ENCODE data around the gene KMO.

KMO gene

DNA sequence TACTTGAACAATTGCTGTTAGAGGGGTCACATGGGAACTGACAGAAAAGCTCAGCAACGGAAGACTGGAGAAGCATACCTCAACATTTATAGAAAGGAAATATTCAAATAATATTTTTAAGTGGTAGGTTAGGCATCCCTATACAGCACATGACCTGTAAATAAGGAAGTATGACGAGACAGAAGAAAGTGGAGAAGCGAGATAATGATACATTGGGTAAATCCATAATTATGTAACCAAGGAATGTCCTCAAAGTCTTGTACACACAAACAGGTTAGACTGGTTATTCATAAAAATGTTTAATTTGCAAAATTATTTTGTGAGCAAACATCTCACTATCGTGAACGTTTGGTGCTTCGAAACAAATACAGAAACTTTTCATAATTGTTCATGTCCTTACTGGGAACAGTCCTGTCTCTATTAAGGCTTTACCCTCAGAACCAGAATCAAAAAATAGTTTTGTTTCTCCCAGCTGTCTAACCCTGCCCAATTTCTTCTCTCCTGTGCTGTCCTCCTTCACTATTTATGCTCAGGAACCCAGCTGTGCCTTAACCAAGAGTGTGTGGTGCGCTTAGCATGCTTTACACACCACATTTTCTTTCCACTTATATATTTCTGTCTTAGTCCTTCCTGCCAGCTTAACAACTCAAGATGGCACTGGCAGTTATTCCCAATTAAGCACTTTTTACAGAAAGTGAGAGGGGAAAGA, 10.2 kb downstream of the KMO start:
- no peak for DNase-seq

DNA sequence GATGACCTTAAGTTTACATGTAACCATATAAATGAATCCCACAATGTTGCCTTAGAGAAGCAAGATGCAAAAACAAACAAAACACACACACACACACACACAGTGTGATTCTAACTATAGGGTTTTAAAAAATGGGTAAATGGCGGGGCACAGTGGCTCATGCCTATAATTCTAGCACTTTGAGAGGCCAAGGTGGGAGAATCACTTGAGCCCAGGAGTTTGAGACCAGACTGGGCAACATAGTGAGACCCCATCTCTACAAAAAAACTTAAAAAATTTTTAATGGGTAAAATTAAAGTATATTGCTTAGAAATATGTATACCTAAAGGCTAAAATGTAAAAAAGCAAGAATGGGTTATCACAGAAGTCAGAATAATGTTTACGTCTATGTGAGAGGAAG, 15.8 kb downstream of the KMO start:
- no peak for DNase-seq

DNA sequence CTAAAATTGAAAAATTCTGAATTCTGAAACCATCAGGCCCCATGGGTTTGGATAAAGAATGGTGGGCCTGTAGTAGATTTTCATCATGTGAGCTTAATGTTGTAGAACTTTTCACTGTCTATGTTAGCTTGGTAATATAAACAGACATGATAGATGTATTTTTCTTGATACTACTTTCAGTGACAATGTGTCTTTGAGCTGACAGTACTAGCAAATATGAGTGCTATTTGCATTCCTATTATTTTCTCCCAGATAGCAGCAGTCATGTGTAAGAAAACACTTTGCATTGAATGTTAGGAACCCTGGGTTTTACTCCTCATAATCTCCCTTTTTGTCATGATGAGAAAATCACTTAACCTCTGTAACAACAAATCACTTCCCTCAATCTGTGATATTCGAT, 18.1 kb downstream of the KMO start:
- DNase-seq, result no peak

DNA sequence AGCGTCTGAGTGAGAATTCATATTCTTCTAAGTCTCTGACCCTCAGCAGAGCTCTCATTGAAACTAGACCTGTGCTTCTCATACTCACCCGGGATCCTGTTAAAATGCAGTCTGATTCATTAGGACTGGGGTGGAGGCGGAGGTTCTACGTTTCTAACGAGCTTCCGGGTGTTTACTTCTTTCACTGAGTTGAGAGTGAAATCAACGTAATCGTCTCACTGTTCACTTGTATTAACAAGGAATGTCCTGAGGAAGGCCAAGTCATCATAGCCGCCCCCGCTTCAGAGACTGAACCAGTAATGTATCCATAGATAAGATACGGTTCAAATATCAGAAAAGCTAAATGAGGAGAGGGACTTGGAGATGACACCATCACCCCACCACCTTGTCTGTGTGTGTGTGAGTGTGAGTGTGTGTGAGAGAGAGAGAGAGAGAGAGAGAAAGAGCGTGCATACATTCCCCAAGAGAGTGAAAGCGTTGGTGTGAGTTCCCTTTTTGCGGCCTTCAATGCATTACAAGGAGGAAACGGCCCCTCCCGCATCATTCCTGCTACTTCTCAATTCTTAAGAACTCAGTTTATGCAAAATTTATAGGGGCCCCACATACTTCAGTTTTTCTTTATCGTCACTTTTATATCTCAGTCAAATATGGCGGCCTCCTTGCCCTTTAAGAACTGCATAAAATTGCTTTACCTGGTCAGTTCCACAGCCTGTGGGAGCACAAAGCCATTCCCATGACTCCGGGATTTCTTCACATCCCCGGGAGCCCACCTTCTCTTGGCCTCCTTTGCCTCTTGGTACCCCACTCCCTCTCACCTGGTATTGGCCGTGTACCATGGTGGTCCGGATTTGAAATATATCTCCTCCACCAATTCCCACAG, 19.8 kb downstream of the KMO start:
- peak; percentile 52 to 65 for DNase-seq

DNA sequence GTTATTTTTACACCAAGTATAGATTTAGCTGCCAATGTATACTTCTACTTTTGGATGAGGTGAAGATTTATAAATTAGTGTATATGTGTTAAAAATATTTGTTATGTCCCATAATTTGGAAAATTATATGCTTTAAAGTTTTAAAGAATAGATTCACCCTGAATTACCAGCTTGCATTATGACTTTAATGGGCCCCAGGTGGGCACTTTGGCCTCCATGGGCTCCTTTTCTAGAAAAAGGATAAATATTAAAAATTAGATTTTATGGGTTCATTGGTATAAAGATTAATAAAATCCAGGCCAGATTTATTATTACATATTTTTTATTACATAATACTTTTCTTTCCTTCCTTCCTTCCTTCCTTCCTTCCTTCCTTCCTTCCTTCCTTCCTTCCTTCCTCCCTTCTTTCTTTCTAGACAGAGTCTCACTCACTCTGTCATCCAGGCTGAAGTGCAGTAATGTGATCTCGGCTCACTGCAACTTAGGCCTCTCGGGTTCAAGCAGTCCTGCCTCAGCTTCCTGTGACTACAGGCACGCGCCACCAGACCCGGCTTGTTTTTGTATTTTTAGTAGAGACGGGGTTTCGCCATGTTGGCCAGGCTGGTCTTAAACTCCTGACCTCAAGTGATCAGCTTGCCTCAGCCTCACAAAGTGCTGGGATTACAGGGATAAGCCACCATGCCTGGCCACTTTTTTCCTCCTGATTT, 21.9 kb downstream of the KMO start:
- no peak for DNase-seq

DNA sequence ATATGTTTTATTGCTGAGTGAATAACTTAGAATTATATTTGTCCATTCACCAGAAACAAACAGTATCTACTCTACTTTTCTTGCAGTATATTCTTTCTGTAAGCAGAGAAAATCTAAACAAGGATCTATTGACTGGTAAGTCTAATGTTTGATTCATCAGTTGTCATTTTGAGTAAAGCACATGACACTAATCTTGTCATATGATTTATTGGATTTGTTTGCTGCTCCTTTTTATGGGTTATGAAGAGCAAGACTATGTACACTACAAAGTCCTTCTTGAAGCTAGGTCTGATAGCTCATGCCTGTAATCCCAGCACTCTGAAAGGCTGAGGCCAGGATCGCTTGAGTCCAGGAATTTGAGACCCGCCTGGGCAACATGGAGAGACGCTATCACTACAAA, 23.3 kb downstream of the KMO start:
- DNase-seq, result no peak

DNA sequence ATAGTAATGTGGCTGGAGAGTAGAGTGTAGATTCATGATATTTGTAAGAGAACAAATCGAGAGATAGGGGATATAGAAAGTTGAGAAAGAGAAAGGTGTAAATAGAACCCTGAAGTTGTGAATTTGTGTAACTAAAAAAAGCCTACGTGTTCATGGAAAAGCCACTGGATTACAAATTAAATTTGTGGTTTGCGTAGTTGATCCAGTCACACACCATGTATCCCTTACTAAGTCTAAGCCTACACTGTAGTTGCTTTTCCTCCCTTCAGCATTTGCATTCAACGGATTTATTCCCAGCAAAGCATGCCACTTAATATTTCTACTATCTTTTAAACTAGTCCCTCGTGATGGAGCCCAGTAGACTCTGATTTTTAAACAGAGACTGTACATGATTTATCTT, 24.9 kb downstream of the KMO start:
- DNase-seq, result no peak

DNA sequence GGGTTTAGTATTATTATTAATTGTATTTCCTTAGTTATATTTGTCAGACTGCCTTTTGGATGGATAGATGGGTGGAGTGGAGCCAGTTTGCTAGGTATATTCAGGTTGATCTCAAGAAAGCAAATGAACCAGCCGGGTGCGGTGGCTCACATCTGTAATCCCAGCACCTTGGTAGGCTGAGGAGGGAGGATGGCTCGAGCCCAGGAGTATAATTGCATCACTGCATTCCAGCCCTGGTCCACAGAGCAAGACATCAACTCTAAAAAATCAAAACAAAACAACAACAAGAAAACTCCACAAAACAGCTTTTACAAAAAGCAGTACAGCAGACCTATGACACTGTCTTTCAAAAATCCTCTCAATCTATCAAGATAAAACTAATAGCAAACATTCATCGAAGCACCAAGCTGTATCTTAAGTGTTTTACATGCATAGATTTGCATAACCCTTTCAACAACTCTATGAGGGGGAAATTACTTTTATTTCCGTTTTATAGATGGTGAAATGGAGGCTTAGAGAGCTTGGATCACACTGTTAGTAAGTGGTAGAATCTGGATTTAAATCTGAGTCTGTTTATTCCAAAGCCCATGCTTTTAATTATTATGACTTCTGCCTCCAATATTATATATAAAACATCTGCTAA, 25.5 kb downstream of the KMO start:
- no peak for DNase-seq

DNA sequence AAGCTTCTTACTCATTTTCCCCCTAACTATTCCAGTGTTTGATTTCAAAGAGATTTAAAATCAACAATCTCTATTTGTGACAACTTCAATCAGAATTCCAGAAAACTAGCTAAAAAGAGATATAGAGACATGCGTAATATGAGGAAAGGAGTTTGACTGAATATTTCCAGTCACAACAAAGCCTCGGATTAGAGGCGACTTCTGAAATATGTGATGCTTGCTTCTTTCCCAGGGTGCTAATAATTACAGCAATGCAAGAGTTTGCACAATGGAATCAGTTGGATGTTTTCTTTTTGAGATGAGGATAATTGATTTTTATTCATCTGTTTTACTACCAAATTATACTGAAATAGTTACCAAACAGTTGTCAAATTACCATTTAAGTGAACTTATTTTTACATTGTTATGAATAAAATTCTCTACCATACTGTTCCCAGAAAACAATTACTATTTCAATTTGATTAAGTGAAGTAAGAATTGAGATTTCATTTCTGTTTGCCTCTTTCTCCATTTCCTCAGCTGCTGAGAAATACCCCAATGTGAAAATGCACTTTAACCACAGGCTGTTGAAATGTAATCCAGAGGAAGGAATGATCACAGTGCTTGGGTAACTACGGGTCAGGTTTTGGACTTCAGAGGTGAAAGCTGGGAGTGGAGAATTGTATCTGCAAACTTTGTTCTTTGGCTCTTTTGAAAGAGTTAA, 28.1 kb downstream of the KMO start:
- no peak for DNase-seq

DNA sequence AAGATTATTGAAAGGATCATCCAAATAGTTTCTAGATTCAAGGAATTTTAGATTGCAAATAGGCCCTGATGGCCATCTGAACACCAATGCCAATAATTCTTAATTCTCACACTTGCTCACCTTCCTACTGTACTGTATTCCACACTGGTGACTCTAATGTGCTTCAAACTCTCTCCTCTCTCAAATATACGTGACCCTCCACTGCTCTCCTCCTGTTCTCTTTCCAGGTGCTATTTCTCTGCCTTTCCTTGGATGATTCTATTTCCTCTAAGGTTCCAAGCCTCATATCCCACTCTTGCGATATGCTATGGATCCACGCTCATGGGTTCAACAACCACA, 28.6 kb downstream of the KMO start:
- DNase-seq, result no peak

DNA sequence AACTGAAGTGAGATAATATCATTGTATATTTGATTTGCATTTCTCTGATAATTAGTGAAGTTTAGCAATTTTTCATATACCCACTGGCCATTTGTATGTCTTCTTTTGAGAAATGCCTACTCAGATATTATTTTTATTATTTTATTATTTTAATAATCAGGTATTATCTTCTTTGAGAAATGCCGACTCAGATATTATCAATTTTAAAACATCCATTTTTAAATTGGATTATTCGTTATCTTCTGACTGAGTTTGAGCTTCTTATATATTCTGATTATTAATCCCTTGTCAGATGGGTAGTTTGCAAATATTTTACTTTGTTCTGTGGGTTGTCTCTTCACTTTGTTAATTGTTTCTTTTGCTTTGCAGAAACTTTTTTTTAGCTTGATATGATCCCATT, 37.7 kb downstream of the KMO start:
- no peak for DNase-seq

DNA sequence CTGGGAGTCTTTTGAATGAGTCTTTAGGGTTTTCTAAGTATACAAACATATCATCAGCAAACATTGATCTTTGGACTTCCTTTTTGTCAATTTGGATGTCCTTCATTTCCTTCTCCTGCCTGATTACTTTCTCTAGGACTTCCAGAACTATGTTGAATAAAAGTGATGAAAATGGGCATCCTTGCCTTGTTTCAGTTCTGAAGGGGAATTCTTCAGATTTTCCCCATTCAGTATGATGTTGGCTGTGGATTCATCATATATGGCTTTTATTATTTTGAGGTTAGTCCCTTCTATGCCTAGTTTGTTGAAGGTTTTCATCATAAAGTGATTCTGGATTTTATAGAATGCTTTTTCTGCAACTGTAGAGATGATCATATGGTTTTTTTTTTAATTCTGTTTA, 42.0 kb downstream of the KMO start:
- no peak for DNase-seq

DNA sequence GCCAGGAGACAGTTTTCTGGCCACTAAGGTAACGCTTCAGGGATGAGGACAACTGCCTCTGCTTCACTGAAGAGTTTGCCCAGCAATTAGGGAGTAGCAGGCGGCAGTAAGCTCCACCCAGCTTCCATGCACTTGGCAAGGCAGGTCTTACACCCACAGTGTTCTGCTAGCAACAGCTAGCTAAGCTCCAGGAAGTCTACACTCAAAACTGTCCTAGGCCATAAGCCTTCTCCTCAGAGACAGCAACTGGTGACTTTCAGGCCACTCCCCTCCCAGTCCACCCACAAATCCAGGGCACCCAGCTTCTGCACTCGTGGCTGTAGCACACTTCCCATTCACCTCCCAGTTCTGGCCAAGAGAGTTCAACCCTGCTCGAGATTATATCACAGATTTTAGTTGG, 47.3 kb downstream of the KMO start:
- no peak for DNase-seq

DNA sequence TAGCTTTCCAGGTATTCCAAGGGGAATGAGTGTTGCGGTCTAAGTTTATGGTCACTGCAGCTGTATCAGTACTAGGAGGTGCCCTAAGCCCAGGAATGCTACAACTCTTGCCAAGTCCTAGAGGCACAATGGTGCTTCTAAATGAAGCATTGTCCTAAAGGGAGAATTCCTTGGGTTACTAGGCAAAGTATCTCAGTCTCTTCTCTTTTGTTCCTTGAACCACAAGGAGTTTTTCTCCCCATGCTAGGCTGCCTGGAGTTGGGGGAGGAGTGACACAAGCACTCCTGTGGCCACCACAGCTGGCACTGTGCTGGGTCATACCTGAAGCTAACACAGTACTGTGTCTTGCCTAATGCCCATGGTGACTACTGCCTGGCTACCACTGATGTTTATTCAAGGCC, 50.7 kb downstream of the KMO start:
- DNase-seq, result no peak

DNA sequence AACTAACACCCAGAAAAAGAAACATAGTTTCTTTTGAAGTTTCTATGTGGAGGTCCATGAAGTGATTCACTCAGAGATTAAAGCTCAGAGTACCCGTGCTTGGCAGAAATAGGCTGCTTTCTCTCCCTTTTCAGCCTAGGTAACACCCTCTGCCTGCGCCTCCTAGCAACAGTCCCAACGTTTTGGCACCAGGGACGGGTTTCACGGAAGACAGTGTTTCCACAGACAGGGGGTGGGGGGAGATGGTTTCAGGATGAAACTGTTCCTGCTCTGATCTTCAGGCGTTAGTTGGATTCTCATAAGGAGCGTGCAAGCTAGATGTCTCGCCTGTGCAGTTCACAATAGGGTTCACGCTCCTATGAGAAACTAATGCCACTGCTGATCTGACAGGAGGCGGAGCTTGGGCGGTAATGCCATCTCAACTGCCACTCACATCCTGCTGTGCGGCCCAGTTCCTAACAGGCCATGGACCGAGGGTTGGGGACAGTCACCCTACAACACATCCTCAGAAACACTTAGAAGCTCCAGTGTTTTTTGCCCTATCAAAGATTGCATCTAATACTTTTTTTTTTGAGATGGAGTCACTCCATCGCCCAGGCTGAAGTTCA, 54.8 kb downstream of the KMO start:
- DNase-seq, result no peak

DNA sequence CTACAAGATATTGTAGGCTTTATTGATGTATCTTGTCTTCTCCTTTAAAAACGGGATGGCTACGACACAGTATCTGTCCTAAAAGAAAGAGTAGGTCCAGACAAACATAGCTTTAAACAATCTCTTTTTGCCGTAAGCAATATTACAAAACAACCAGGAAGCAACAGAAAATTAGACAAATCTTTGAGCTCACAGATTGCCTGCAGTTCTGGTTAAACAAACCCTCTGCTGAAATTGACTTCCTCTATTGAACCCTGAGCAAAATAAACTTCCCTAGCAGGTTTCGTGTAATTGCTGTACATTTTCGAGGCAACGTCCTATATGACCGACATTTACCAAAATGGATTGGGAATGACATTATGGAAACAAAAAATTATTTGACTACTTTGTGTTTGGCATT, 57.3 kb downstream of the KMO start:
- no peak for DNase-seq

DNA sequence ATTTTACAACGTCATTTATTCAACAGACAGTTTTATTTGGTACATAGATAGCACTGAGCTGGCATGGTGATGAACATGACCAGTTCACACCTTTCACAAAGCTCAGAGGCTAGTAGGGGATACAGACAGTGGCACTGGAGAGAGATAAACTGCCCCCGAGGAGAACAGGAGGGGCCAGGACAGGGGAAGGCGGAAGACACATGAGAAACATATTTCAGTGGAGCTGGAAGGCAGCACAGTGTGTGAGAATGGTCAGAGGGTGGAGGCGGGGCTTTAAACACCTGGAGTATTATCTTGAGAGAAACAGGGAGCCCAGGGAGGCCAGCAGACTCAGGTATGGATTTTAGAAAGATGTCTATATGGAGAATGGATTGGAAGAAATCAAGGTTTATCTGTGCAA, 58.5 kb downstream of the KMO start:
- no peak for DNase-seq

DNA sequence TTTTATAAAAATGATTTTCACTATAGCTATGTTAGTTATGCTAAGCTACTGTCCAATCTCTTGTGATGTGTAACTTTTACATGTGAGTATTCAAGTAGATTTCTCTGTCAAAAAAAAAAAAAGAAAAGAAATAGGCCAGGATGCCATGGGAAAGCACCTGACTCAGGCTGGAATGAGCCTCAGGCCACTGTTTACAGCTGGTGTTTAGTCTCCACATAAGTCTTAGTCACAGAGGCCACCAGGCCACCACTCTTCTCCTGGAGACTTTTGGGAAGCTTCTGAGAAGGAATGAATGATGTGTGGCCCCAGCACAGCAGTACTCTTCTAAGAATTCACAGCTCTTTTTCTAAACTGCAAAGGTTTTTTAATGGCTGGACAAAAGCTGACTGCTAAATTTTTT, 59.1 kb downstream of the KMO start:
- no peak for DNase-seq

DNA sequence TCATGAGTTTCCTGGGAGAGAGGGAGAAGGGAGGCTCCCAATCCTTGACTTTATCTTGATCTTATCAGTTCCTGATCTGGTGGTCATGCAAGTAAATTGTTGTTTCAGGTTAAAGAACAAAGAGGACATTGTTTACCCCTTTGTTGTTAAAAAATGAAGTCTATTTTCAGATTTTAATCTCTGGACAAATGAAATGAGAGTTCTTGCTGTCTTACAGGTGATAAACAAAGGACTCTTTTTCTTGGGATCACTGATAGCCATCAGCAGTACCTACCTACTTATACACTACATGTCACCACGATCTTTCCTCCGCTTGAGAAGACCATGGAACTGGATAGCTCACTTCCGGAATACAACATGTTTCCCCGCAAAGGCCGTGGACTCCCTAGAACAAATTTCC, 59.6 kb downstream of the KMO start:
- no peak for DNase-seq

DNA sequence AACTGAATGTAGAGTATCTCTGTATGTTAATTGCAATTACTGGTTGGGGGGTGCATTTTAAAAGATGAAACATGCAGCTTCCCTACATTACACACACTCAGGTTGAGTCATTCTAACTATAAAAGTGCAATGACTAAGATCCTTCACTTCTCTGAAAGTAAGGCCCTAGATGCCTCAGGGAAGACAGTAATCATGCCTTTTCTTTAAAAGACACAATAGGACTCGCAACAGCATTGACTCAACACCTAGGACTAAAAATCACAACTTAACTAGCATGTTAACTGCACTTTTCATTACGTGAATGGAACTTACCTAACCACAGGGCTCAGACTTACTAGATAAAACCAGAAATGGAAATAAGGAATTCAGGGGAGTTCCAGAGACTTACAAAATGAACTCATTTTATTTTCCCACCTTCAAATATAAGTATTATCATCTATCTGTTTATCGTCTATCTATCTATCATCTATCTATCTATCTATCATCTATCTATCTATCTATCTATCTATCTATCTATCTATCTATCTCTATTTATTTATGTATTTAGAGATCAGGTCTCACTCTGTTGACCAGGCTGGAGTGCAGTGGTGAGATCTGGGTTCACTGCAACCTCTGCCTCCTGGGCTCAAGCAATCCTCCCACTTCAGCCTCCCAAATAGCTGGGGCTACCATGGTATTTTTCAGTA, 60.2 kb downstream of the KMO start:
- DNase-seq, result no peak

DNA sequence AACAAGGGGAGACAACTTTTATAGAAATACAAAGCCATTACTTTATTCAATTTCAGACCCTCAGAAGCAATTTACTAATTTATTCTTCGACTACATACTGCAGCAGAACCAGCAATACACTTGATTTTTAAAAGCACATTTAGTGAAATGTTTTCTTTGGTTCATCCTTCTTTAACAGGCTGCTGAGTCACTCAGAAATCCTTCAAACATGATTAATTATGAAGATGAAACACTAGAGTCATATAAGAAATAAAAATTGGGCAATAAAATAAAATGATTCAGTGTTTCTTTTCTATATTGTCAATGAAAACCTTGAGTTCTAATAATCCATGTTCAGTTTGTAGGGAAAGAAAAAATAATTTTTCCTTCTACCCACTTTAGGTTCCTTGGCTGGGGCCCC, 61.0 kb downstream of the KMO start:
- DNase-seq, result no peak

DNA sequence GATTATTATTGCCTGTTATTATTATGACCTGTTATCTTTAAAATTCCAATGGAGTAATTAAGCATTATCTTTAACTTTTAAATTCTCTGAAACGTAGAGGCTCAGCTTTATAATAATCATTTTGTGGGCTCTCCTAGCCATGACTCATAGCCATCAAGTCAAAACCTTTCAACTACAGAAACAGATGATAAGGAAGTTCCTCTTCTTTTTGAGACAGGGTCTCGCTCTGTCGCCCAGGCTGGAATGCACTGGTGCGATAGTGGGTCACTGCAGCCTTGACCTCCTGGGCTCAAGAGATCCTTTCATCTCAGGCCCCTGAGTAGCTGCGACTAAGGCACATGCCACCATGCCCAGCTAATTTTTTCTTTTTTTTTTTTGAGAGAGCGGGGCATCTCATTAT, 64.5 kb downstream of the KMO start:
- DNase-seq, result no peak
